ENCODE results near the gene COMMD2.
A peak's percentile ranks its signal among the peaks of the same experiment; 100 is the strongest.

Gene COMMD2

GRCh38 chr3:149752051-149752787, at the start of gene COMMD2:
COMMD2 (minus strand) TSS chr3:149752489; CDS start chr3:149752444, 45 bp downstream.
- DNase-seq (ENCODE audit: low spot score) = peak; percentile 84

- DNase-seq (ENCODE audit: low spot score) = no peak
Observed at GRCh38 chr3:149801639-149802038, 49.4 kb upstream of the COMMD2 start.

DNA sequence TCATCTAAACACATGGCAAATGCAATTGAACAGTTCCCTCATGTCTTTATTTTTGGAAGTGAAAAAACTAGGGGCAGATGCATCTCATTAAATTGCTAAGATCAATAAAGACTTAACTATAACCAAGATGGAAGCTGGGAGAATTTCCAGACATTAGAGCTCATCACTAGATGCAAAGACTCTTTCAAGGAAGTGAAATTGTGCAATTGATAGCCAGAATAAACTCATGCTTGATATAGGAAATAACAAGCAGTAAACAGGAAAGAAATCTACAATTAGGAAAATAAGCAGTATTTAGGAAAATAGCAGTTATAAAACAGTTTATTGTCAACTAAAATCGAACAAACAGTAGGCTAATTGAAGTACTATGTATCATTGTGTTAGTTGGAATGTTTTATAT, 48.9 kb upstream of the COMMD2 start:
- no peak for DNase-seq (ENCODE audit: low spot score)

DNA sequence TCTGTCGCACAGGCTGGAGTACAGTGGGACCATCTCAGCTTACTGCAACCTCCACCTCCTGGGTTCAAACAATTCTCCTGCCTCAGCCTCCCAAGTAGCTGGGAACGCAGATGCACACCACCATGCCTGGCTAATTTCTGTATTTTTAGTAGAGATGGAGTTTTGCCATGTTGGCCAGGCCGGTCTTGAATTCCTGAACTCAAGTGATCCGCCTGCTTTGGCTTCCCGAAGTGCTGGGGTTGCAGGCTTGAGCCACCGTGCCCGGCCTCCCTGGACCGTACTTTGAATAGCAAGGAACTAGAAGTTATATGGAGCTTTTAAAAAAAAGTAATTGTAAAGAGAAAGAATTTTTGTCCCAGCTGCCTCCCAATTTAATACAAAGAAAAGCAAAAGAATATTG, 48.4 kb upstream of the COMMD2 start:
- no peak for DNase-seq (ENCODE audit: low spot score)

GRCh38 chr3:149796026-149796425, 43.7 kb upstream of the COMMD2 start:
- no peak for DNase-seq (ENCODE audit: low spot score)

- no peak for DNase-seq (ENCODE audit: low spot score)
Observed at GRCh38 chr3:149792452-149793270, 40.4 kb upstream of the COMMD2 start, which contains the start of gene ANKUB1. ANKUB1 (minus strand) TSS chr3:149792554; CDS start chr3:149792366, 188 bp downstream.

- DNase-seq (ENCODE audit: low spot score) = no peak
Observed at GRCh38 chr3:149790698-149791097, 38.4 kb upstream of the COMMD2 start.

DNA sequence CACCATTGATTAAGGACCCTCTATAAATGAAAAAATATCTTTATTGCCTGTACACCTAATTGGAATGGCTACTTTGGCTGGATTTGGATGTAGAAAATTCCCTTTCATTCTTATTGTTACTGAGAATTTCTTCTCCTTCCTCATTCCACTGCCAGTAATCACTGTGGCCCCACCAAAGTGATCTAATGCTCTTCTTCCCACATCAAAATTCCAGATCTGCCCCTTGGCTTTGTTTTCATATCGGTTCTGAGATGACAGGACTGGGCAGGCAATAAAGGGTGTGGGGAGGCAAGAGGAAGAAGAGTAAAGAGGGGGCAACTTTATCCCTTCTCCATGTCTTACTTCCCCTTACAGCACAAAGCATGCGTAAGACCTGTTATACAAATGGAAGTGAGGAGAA, 38.0 kb upstream of the COMMD2 start:
- DNase-seq (ENCODE audit: low spot score) = no peak

- DNase-seq (ENCODE audit: low spot score) = peak; percentile 31
Observed at GRCh38 chr3:149784064-149784704, 31.9 kb upstream of the COMMD2 start.

- DNase-seq (ENCODE audit: low spot score) = peak; percentile 74
Observed at GRCh38 chr3:149783576-149783975, 31.3 kb upstream of the COMMD2 start.

DNA sequence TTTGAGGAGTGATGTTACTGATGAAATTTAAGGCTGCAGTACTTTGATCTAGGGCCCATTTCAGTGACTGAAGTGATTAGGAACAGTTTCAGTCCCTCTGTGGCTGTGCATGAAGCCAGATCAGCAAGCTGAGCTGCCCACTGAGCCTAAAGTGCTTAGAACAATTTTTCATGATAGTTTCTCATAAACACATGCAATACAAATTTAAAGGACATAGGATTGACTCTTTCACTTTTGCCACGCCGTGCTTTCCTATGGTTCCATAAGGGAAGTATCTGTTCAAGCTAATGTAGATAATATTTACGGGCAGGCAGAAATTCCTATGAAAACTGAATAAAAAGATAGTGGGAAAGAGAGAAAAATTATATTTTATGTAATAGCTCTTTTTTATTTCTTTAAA, 29.5 kb upstream of the COMMD2 start:
- no peak for DNase-seq (ENCODE audit: low spot score)

DNA sequence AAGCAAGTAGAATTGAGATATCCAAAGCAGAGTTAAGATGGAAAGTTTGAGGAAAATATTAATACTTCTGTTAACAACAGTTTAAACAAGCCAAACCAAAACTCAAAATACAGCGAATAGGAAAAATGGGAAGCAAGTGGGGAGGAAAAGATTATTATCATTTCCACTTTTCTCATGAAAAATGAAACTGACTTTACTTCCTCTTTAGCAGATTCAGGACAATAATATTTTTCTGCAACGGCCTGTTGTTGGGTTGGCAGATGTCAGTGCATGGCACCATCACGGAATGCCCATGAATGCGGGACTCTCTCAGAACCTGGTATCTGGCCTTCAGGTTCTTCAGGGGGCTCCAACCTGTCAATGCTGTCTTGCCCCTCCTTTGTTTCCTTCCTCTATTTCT, 28.9 kb upstream of the COMMD2 start:
- no peak for DNase-seq (ENCODE audit: low spot score)

GRCh38 chr3:149777414-149778214, 25.3 kb upstream of the COMMD2 start:
- no peak for DNase-seq (ENCODE audit: low spot score)

GRCh38 chr3:149776170-149776569, 23.9 kb upstream of the COMMD2 start:
- no peak for DNase-seq (ENCODE audit: low spot score)

- DNase-seq (ENCODE audit: low spot score) = no peak
Observed at GRCh38 chr3:149772861-149773260, 20.6 kb upstream of the COMMD2 start.

DNA sequence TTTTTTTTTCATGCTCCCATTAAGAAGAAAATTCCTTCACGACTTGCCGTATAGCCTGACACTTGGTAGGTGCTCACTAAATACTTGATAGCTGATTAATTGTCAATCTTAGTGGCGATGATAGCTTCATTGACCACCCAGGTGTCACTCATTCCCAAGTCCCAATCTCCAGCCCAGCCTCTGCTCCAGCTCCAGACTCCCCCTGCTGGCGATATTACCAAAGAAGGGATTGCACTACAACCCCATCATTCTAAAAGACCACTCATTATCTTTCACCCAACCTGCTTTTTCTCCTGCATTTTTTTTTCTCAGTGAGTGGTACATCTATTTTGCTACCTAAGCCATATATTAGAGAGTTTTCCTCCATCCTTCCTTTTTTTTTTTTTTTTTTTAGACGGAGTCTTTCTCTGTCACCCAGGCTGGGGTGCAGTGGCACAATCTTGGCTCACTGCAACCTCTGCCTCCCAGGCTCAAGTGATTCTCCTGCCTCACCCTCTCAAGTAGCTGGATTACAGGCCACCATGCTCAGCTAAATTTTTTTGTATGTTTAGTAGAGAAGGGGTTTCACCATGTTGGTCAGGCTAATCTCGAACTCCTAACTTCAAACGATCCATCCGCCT, 19.5 kb upstream of the COMMD2 start:
- DNase-seq (ENCODE audit: low spot score) = peak; percentile 54

- no peak for DNase-seq (ENCODE audit: low spot score)
Observed at GRCh38 chr3:149770246-149770645, 18.0 kb upstream of the COMMD2 start.

GRCh38 chr3:149768704-149769103, 16.4 kb upstream of the COMMD2 start:
- DNase-seq (ENCODE audit: low spot score) = no peak

GRCh38 chr3:149767720-149768119, 15.4 kb upstream of the COMMD2 start:
- no peak for DNase-seq (ENCODE audit: low spot score)

DNA sequence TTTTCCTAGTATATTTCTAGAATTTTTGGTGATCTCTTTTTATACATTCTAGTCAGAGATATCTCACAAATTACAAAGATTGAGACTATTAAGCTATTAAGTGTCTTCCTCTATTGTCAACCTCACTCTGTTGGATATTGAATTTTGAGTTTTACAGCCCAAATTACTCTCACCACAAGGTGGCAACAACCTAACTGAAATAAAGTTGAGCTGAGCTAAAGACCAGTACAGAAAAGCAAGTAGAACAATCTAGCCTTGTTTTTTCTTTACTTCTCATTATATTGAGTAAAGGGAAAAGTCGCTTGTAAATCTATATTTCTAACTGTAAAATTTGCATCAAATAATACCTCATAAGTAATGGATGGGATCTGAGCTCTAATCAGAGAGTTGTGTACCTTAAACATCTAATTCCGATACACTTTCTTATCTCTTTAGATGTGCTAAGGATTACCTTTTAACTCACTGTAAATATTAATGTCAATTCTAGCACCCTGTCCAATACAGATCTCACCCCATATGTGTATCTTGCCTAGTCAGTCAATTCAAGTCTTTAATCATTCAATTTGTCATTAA, 13.6 kb upstream of the COMMD2 start:
- peak; percentile 56 for DNase-seq (ENCODE audit: low spot score)

- no peak for DNase-seq (ENCODE audit: low spot score)
Observed at GRCh38 chr3:149764302-149764701, 12.0 kb upstream of the COMMD2 start.

All from COLO829 (cell line).